ENCODE results near the gene PTPRD.

DNA sequence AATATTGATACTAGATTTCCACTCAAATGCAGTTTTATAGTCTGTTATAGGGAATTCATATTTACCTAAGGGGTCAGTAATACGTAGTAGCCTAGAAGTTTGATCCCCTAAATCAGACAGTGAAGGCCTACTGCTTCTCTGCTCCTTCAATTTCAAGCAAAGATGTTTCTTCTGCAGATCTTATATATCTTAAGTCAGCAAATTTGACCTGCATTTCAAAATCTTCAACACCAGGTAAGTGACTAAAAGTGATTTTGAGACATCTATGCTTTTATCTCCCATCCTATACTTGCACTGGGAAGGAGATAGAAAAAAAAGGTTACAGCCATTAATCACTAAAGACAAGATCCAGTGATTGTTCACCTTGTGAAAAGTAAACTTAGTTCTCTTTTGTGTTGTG lies 363.9 kb downstream of the PTPRD start:
- TF ChIP-seq, protein P1, sequence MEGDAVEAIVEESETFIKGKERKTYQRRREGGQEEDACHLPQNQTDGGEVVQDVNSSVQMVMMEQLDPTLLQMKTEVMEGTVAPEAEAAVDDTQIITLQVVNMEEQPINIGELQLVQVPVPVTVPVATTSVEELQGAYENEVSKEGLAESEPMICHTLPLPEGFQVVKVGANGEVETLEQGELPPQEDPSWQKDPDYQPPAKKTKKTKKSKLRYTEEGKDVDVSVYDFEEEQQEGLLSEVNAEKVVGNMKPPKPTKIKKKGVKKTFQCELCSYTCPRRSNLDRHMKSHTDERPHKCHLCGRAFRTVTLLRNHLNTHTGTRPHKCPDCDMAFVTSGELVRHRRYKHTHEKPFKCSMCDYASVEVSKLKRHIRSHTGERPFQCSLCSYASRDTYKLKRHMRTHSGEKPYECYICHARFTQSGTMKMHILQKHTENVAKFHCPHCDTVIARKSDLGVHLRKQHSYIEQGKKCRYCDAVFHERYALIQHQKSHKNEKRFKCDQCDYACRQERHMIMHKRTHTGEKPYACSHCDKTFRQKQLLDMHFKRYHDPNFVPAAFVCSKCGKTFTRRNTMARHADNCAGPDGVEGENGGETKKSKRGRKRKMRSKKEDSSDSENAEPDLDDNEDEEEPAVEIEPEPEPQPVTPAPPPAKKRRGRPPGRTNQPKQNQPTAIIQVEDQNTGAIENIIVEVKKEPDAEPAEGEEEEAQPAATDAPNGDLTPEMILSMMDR (IDR thresholded peaks at IDR 0.05; ENCODE audit: low read depth, low read length, poor library complexity, severe bottlenecking) = no peak
- TF ChIP-seq EZH2phosphoT487 (IDR thresholded peaks at IDR 0.05; ENCODE audit: borderline replicate concordance, low read length) = no peak

Measured in DOHH2 (cell line).